Measurements from ENCODE around the gene LCTL.

LCTL gene

DNA sequence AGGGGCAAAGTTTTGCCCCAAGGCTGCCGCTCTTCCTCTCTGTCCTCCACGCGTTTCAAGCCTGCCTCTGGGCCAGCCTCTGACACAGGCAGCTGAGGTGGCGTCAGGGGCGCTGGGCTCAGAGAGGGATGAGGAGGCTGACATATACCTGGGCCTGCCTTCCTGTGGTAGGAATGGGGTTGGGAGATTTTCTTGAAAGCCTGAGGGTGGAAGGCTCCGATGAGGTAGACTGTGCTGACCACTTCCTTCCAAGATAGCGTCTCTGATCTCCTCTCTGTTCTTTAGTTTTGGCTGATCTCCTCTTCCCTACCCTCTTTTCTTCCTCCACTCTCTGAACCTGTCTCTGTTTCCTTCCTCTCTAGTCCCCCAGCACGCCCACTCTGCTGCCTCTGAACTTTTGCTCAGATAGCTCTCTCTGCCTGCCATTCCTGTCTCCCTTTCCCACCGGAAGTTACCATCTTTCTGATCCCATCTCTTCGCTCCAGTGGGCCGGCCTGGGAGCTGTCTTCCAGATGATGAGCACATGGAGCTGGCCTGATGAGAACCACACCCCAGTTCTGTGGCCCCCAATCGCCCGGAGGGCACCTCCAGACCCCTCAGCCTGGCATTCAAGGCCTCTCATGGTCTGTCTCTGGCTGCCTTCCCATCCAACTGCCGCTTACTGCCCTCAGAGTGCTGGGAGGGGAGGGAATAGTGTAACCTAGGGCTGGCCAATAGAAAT is 32.5 kb upstream of the LCTL start:
- Histone ChIP-seq H3K79me2 (ENCODE audit: low read length) (no peaks in the 10 kb centered on the region), H3K9me3 (ENCODE audit: insufficient read depth, low read length) (no peaks in the 10 kb centered on the region), H2AFZ (ENCODE audit: low read depth, low read length) (no peak overlapping the region), H3K4me3 (ENCODE audit: low read length) (no peak overlapping the region), H3K27me3 (ENCODE audit: low read depth, low read length) (peaks cover 11% of the 10 kb centered on the region; the same call in 1 of the 2 replicates), H3K4me1 (ENCODE audit: low read length) (no peaks in the 10 kb centered on the region), H3K36me3 (replicated peaks; ENCODE audit: low read depth, low read length) (no peaks in the 10 kb centered on the region), H3K9ac (ENCODE audit: low read length) (no peak overlapping the region), H3K4me2 (ENCODE audit: low read length) (no peak overlapping the region), H4K20me1 (ENCODE audit: insufficient read depth, low read length) (no peaks in the 10 kb centered on the region), H3K27ac (ENCODE audit: low read length) (no peak overlapping the region)
- TF ChIP-seq EZH2phosphoT487 (IDR thresholded peaks at IDR 0.05; ENCODE audit: low read depth) = no peak
- TF ChIP-seq, protein P1, sequence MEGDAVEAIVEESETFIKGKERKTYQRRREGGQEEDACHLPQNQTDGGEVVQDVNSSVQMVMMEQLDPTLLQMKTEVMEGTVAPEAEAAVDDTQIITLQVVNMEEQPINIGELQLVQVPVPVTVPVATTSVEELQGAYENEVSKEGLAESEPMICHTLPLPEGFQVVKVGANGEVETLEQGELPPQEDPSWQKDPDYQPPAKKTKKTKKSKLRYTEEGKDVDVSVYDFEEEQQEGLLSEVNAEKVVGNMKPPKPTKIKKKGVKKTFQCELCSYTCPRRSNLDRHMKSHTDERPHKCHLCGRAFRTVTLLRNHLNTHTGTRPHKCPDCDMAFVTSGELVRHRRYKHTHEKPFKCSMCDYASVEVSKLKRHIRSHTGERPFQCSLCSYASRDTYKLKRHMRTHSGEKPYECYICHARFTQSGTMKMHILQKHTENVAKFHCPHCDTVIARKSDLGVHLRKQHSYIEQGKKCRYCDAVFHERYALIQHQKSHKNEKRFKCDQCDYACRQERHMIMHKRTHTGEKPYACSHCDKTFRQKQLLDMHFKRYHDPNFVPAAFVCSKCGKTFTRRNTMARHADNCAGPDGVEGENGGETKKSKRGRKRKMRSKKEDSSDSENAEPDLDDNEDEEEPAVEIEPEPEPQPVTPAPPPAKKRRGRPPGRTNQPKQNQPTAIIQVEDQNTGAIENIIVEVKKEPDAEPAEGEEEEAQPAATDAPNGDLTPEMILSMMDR (IDR thresholded peaks at IDR 0.05; ENCODE audit: low read depth, low read length) = no peak

DNA sequence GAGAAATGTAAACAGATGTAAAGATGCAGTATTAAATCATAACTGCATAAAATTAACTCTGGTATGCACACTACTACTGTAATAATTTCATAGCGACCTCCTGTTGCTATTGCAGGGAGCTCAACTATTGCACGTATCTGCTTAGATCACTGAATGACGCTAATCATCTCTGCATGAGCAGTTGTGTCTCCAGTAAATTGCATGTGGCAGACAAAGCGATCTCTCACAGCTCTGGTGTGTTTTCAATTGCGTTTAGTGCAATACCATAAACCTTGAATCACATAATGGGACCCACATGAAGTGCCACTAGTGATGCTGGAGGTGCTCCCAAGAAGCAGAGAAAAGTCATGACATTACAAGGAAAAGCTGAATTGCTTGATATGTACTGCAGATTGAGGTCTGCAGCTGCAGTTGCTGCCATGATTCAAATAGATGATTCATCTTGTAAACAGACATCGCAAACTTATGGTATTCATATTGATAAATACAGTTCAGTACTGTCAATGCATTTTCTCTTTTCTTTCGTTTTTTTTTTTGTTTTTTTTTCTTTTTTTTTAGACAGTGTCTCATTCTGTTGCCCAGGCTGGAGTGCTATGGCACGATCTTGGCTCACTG is 30.2 kb upstream of the LCTL start:
- no peaks in the 10 kb centered on the region for H3K9me3 ChIP-seq (ENCODE audit: insufficient read depth, low read length)
- H3K27me3 ChIP-seq (ENCODE audit: low read depth, low read length) = peaks cover 7% of the 10 kb centered on the region; the same call in 1 of the 2 replicates
- no peaks in the 10 kb centered on the region for H3K79me2 ChIP-seq (ENCODE audit: low read length)
- H3K4me3 ChIP-seq (ENCODE audit: low read length) = no peak overlapping the region
- no peaks in the 10 kb centered on the region for H4K20me1 ChIP-seq (ENCODE audit: insufficient read depth, low read length)
- no peak overlapping the region for H3K27ac ChIP-seq (ENCODE audit: low read length)
- no peaks in the 10 kb centered on the region for H3K4me1 ChIP-seq (ENCODE audit: low read length)
- no peak overlapping the region for H3K9ac ChIP-seq (ENCODE audit: low read length)
- no peak overlapping the region for H3K4me2 ChIP-seq (ENCODE audit: low read length)
- no peak overlapping the region for H2AFZ ChIP-seq (ENCODE audit: low read depth, low read length)
- no peaks in the 10 kb centered on the region for H3K36me3 ChIP-seq (replicated peaks; ENCODE audit: low read depth, low read length)
- TF ChIP-seq, protein P1 (IDR thresholded peaks at IDR 0.05; ENCODE audit: low read depth, low read length) = no peak
- TF ChIP-seq EZH2phosphoT487 (IDR thresholded peaks at IDR 0.05; ENCODE audit: low read depth) = no peak

DNA sequence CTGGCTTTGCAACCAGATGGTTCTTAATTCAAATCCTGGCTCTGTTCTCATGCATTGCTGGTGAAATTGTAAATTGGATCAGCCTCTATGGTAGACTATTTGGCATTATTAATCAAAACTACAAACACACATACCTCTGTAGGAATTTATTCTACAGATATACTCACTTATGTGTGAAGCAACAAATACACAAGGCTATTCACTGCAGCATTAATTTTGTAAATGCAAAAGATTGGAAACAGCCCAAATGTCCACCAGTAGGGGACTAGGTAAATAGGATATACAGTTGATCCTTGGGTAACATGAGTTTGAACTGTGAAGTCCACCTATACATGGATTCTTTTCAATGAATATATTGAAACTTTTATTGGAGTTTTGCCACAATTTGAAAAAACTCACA is 29.5 kb upstream of the LCTL start:
- Histone ChIP-seq H3K79me2 (ENCODE audit: low read length) (no peaks in the 10 kb centered on the region), H3K9ac (ENCODE audit: low read length) (no peak overlapping the region), H3K27ac (ENCODE audit: low read length) (no peak overlapping the region), H3K36me3 (replicated peaks; ENCODE audit: low read depth, low read length) (no peaks in the 10 kb centered on the region), H3K4me1 (ENCODE audit: low read length) (no peaks in the 10 kb centered on the region), H3K4me3 (ENCODE audit: low read length) (no peak overlapping the region), H3K9me3 (ENCODE audit: insufficient read depth, low read length) (no peaks in the 10 kb centered on the region), H4K20me1 (ENCODE audit: insufficient read depth, low read length) (no peaks in the 10 kb centered on the region), H2AFZ (ENCODE audit: low read depth, low read length) (no peak overlapping the region), H3K27me3 (ENCODE audit: low read depth, low read length) (peaks cover 1% of the 10 kb centered on the region; the same call in 1 of the 2 replicates), H3K4me2 (ENCODE audit: low read length) (no peak overlapping the region)
- TF ChIP-seq, protein P1 (IDR thresholded peaks at IDR 0.05; ENCODE audit: low read depth, low read length) = no peak
- no peak for TF ChIP-seq EZH2phosphoT487 (IDR thresholded peaks at IDR 0.05; ENCODE audit: low read depth)

DNA sequence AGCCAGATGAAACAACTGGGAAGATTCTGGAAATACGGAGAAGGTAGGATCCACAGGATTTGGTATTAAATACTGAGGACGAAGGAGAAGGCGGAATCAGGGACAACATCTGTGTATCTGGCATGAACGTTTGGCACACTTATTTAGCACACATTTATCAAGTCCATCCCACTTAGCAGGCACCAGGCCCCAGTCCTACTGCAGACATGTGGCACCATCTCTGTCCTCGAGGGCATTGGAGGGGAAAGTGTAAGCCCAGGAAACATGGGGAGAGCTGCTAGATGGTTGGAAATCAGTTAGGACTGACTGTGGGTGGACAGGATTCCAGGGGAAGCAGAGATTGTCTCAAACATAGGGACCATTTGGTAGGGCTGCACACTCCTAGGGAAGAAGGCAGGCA is 29.0 kb upstream of the LCTL start:
- H3K36me3 ChIP-seq (replicated peaks; ENCODE audit: low read depth, low read length) = no peaks in the 10 kb centered on the region
- no peak overlapping the region for H3K9ac ChIP-seq (ENCODE audit: low read length)
- H2AFZ ChIP-seq (ENCODE audit: low read depth, low read length) = no peak overlapping the region
- H3K4me3 ChIP-seq (ENCODE audit: low read length) = no peak overlapping the region
- H3K9me3 ChIP-seq (ENCODE audit: insufficient read depth, low read length) = no peaks in the 10 kb centered on the region
- H4K20me1 ChIP-seq (ENCODE audit: insufficient read depth, low read length) = no peaks in the 10 kb centered on the region
- H3K27me3 ChIP-seq (ENCODE audit: low read depth, low read length) = no peaks in the 10 kb centered on the region
- no peak overlapping the region for H3K4me2 ChIP-seq (ENCODE audit: low read length)
- H3K27ac ChIP-seq (ENCODE audit: low read length) = no peak overlapping the region
- no peaks in the 10 kb centered on the region for H3K79me2 ChIP-seq (ENCODE audit: low read length)
- no peaks in the 10 kb centered on the region for H3K4me1 ChIP-seq (ENCODE audit: low read length)
- TF ChIP-seq, protein P1 (IDR thresholded peaks at IDR 0.05; ENCODE audit: low read depth, low read length) = no peak
- no peak for TF ChIP-seq EZH2phosphoT487 (IDR thresholded peaks at IDR 0.05; ENCODE audit: low read depth)
